Loucy (cell line): ENCODE measurements around the gene GCFC2.

Experiments used
- H2AFZ ChIP-seq: fragments of 200-600 bp; sonication (generic); 2 replicates; pipeline ENCODE4 v1.6.0; 2016; ENCODE audit warnings: antibody characterized with exemption, mild to moderate bottlenecking, low read length, moderate library complexity
- H3F3A ChIP-seq: fragments of 200-600 bp; 2 replicates; pipeline ENCODE4 v1.6.0; 2016; ENCODE audit warnings: antibody characterized with exemption, low read depth, mild to moderate bottlenecking
- H3K27me3 ChIP-seq: fragments of 200-600 bp; sonication (generic); 2 replicates; pipeline ENCODE4 v1.6.1; 2014; ENCODE audit warnings: low read length, mild to moderate bottlenecking; ENCODE audit not compliant: insufficient read depth, poor library complexity, severe bottlenecking
- H3K36me3 ChIP-seq: fragments of 200-600 bp; sonication (generic); 2 replicates; pipeline ENCODE4 v1.6.1; 2016; ENCODE audit warnings: low read length; ENCODE audit not compliant: insufficient read depth
- H3K4me1 ChIP-seq: fragments of 200-600 bp; sonication (generic); 2 replicates; pipeline ENCODE4 v1.5.1; 2014; ENCODE audit warnings: low read length, mild to moderate bottlenecking; ENCODE audit not compliant: insufficient read depth, poor library complexity, severe bottlenecking
- H3K4me2 ChIP-seq: fragments of 200-600 bp; sonication (generic); 2 replicates; pipeline ENCODE4 v1.6.0; 2014; ENCODE audit warnings: antibody characterized with exemption, low read length, low read depth, mild to moderate bottlenecking; ENCODE audit not compliant: poor library complexity, severe bottlenecking
- H3K4me3 ChIP-seq: fragments of 200-600 bp; sonication (generic); 2 replicates; pipeline ENCODE4 v1.5.1; 2014; ENCODE audit warnings: low read length, mild to moderate bottlenecking, mixed read lengths; ENCODE audit not compliant: poor library complexity, severe bottlenecking
- H3K79me2 ChIP-seq: fragments of 200-600 bp; sonication (generic); 2 replicates; pipeline ENCODE4 v1.6.1; 2014; ENCODE audit warnings: low read length; ENCODE audit not compliant: insufficient read depth
- H3K9ac ChIP-seq: fragments of 200-600 bp; sonication (generic); 2 replicates; pipeline ENCODE4 v1.6.0; 2014; ENCODE audit warnings: mild to moderate bottlenecking, low read depth, low read length, moderate library complexity; ENCODE audit not compliant: poor library complexity, severe bottlenecking
- H3K9me2 ChIP-seq: fragments of 200-600 bp; sonication (generic); replicated peaks from 2 replicates; pipeline ENCODE4 v1.6.1; 2016; ENCODE audit warnings: low read depth, low read length, mixed read lengths
- H3K9me3 ChIP-seq: fragments of 200-600 bp; sonication (generic); 2 replicates; pipeline ENCODE4 v1.6.1; 2014; ENCODE audit warnings: mild to moderate bottlenecking, antibody characterized with exemption, low read length, low read depth; ENCODE audit not compliant: insufficient read depth
- H4K20me1 ChIP-seq: fragments of 200-600 bp; sonication (generic); 2 replicates; pipeline ENCODE4 v1.6.0; 2014; ENCODE audit warnings: antibody characterized with exemption, low read length, mild to moderate bottlenecking; ENCODE audit not compliant: insufficient read depth, poor library complexity, severe bottlenecking
- EZH2phosphoT487 ChIP-seq: fragments of 200-600 bp; IDR thresholded peaks from 2 replicates; pipeline ENCODE4 v1.6.1; 2018; ENCODE audit warnings: antibody characterized with exemption, mild to moderate bottlenecking, moderate library complexity, borderline replicate concordance
- TF ChIP-seq, protein P1 (sequence below): fragments of 200-600 bp; sonication (generic); conservative IDR thresholded peaks from 2 replicates; pipeline ENCODE4 v1.5.1; 2014; ENCODE audit warnings: mild to moderate bottlenecking, antibody characterized with exemption, low read length

GCFC2 gene

DNA sequence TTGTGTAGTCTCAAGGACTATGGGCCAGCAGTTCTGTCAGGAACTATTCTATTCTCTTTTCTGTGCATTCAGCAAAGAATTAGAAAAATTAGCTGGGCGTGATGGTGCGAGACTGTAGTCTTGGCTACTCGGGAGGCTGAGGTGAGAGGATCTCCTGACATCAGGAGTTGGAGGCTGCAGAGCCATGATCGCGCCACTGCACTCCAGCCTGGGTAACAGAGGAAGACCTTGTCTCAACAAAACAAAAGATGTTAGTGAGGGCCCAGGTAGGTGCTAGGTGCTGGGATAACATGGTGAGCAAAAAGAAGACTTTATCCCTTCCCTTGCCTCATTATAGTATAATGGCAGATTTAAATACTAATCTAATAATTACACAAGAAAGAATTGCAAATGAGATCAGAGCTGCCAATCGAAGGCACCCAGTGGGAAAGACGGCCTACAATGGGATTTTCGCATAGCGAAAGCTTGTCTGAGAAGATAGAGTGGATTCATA is 64.6 kb downstream of the GCFC2 start:
- Histone ChIP-seq H3K9me2 (no peaks in the 10 kb centered on the region), H3F3A (no peaks in the 10 kb centered on the region), H3K4me2 (peak overlapping the region; percentile 100), H3K4me1 (peaks cover 22% of the 10 kb centered on the region), H3K9me3 (no peaks in the 10 kb centered on the region), H4K20me1 (peaks cover 19% of the 10 kb centered on the region), H2AFZ (peak overlapping the region; percentile 99), H3K79me2 (peaks cover 43% of the 10 kb centered on the region), H3K4me3 (peak overlapping the region; percentile 88), H3K9ac (peak overlapping the region; percentile 94), H3K36me3 (peaks cover 3% of the 10 kb centered on the region; the same call in 1 of the 2 replicates), H3K27me3 (no peaks in the 10 kb centered on the region)
- no peak for TF ChIP-seq EZH2phosphoT487
- TF ChIP-seq, protein P1, sequence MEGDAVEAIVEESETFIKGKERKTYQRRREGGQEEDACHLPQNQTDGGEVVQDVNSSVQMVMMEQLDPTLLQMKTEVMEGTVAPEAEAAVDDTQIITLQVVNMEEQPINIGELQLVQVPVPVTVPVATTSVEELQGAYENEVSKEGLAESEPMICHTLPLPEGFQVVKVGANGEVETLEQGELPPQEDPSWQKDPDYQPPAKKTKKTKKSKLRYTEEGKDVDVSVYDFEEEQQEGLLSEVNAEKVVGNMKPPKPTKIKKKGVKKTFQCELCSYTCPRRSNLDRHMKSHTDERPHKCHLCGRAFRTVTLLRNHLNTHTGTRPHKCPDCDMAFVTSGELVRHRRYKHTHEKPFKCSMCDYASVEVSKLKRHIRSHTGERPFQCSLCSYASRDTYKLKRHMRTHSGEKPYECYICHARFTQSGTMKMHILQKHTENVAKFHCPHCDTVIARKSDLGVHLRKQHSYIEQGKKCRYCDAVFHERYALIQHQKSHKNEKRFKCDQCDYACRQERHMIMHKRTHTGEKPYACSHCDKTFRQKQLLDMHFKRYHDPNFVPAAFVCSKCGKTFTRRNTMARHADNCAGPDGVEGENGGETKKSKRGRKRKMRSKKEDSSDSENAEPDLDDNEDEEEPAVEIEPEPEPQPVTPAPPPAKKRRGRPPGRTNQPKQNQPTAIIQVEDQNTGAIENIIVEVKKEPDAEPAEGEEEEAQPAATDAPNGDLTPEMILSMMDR = no peak

- H2AFZ ChIP-seq = peak overlapping the region; percentile 99
- peaks cover 19% of the 10 kb centered on the region for H4K20me1 ChIP-seq
- no peak for TF ChIP-seq EZH2phosphoT487
- TF ChIP-seq, protein P1 = no peak
- H3K9me3 ChIP-seq = no peaks in the 10 kb centered on the region
- H3K4me2 ChIP-seq = peak overlapping the region; percentile 100
- peaks cover 21% of the 10 kb centered on the region for H3K4me1 ChIP-seq
- no peaks in the 10 kb centered on the region for H3F3A ChIP-seq
- peaks cover 39% of the 10 kb centered on the region for H3K79me2 ChIP-seq
- no peak overlapping the region for H3K9ac ChIP-seq
- no peaks in the 10 kb centered on the region for H3K9me2 ChIP-seq
- no peak overlapping the region for H3K4me3 ChIP-seq
- no peaks in the 10 kb centered on the region for H3K27me3 ChIP-seq
- no peaks in the 10 kb centered on the region for H3K36me3 ChIP-seq
Observed at GRCh38 chr2:75645643-75646042, 65.1 kb downstream of the GCFC2 start.

- H3K27me3 ChIP-seq = no peaks in the 10 kb centered on the region
- TF ChIP-seq, protein P1 = no peak
- TF ChIP-seq EZH2phosphoT487 = no peak
- no peak overlapping the region for H3K9ac ChIP-seq
- H4K20me1 ChIP-seq = peaks cover 14% of the 10 kb centered on the region
- H3K79me2 ChIP-seq = peaks cover 24% of the 10 kb centered on the region
- peaks cover 14% of the 10 kb centered on the region for H3K4me1 ChIP-seq
- H3K4me2 ChIP-seq = no peak overlapping the region
- H3K4me3 ChIP-seq = no peak overlapping the region
- H3F3A ChIP-seq = no peaks in the 10 kb centered on the region
- H2AFZ ChIP-seq = no peak overlapping the region
- H3K9me2 ChIP-seq = no peaks in the 10 kb centered on the region
- H3K9me3 ChIP-seq = no peaks in the 10 kb centered on the region
- H3K36me3 ChIP-seq = no peaks in the 10 kb centered on the region
Observed at GRCh38 chr2:75643980-75644379, 66.7 kb downstream of the GCFC2 start.
